ENCODE data around the gene WIPI1.
"Not testable (repeated sequence)": the region's sequence is repeated elsewhere in the genome, so short reads cannot be mapped to it uniquely, and the experiment has no call there.

WIPI1 gene

GRCh38 chr17:68435876-68436842 is 21.1 kb downstream of the WIPI1 start:
- peak; percentile 91 for DNase-seq

- DNase-seq, result no peak
Measured at GRCh38 chr17:68435361-68435760, 21.9 kb downstream of the WIPI1 start.

DNA sequence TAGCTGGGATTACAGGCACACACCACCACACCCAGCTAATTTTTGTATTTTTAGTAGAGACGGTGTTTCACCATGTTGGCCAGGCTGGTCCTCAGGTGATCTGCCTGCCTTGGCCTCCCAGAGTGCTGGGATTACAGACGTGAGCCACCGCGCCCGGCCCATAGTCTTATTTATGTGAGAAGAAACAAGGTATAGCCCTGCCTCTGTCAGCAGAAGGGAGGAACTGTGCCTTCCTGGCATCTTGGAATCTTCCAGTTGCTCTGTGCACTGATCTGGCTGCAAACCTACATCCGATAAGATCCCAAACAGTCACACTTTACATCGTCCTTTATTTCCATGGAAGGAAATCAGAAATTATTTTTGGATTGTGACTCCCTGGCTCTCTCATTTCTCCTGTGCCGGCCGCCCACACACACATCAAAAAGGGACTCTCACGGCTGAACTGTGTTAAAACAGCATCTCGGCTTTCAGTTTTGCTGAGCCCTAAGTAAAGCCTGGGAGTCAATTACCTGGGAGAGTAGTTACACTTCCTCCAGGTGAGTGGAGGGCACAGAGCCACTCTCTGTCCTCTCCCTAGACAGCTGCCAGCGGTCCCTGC is 23.3 kb downstream of the WIPI1 start:
- DNase-seq, result no peak

DNA sequence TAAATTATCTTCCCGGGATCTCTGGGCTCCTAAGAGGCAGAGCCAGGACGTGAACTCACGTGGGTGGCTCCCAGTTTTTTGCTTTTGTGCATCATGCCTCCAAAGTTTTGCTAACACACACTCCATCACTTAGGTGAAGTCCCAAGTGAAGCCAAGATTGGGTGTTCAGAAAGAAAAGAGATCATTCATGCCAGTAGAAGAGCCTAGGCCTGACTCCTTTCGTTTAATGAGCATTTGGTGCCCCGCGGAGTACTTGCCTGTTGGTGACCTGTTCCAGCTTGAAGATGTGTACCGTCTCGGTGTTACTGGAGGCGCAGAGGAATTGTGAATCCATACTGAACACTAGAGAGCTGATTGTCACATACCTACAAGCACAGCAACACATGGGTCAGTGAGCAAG is 24.1 kb downstream of the WIPI1 start:
- no peak for DNase-seq

DNA sequence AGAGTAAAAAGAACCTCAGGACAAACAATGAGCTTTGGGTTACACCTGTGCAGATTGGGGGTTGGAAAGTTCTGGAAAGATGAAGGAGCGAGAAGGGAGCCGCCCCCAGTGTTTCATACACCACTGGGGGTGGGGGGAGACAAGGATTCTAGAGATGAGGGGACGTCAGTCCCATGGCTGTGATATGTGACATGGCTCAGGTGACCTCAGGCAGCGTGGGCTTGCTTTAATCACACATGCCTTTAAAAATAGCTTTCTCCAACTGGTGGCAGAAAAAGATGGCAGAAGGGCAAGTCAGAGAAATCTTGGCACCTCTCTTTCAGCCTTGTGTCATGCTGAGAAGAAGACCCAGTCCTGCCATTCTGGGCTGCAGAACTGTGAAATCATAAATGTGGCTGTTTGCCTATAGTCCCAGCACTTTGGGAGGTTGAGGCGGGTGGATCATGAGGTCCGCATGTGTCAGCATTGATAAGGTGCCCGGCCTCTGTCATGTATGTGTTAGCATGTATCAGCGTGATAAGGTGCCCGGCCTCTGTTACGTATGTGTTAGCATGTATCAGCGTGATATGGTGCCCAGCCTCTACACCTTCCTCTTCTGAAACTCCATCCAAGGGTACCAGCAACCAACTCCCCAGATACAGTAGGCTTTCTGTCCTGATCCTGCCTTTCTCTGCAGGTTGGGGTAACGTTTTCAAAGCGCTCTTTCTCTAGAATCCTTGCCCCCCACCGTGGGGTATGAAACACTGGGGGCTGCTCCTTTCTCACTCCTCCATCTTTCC is 25.0 kb downstream of the WIPI1 start:
- DNase-seq, result no peak

DNA sequence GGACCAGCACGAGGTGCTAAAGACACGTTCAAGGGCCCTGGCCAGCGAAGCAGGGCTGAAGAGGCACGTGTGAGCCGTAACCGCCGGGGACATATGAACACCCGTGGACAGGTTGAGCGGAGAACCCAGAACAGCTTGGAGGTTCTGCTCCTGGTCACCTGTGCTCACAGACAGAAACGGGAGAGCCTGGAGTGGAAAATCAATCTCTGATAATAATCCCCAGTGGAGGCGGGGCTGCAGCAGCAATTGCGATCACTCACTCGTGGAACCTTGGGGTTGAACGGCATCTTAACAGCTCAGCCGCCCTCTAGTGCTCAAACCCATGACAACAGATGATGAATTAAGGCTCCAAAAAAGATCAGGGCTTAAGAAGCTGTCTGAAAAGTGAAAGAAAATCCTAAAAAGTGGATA is 25.6 kb downstream of the WIPI1 start:
- DNase-seq, result peak; percentile 44

- DNase-seq, result no peak
Measured at GRCh38 chr17:68431045-68431608, 26.2 kb downstream of the WIPI1 start.

- DNase-seq, result no peak
Measured at GRCh38 chr17:68429881-68430280, 27.4 kb downstream of the WIPI1 start.

DNA sequence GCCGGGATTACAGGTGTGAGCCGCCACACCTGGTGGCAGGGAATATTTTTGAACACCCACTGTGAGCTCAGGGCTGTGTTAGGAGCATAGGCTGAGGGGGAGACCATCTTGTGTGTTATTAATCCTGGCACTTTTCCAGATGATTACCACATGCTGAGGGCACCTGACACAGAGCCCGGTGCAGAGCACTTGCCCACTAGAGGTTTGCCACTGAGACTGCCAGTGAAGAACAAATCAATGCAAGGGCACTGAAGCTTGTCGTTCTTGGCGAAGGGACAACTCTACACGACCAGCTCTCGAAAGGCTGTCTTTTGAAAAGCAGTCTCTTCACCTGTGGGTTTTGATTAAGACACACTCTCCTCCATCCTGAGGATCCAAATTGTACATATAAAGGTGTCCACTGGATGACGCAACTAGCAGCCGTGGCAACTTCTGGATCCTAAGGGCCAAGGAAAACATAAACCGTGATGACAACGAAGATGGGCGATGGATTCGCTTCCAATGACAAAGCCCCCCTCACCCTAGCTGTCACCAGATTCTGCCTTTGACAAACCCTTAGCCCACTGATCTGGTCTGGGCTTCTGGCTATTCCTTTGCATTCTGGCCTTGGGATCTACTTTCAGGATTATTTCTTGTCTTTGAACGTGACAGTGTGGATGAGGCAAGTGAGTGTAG is 28.7 kb downstream of the WIPI1 start:
- DNase-seq, result no peak

DNA sequence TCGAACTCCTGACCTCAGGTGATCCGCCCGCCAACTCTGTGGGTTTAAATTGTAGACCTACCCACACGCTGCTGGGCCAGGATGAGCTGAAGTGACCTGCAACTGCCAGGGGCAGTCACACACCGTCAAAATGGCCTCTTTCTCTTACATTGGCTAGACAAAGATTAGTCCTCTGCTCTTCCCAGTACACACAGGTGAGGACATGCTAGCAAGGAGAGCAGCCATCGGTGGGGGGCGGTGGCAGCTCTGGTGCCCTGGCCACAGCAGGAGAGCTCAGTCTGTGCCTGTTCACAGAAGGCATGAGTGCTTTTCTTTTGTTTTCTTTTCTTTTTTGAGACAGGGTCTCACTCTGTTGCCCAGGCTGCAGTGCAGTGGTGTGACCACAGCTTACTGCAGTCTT is 29.7 kb downstream of the WIPI1 start:
- no peak for DNase-seq

DNA sequence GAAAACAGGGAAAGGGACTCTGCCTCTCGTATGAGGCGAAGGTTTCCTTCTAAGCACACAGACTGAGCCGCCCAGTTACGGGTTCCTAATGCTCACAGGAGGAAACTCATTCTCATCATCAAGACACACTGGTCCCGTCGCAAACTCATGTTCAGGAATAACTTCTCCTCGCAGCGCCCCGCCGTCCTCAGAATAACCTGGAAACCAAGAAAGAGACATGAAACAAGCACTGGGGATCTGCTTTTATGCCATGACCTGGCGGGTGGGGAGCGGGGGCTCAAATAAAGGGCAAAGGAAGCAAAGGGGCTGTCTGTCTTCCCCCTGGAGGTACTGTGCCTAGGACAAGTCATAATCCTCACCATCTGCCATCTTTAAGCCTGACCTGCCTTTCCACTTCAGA is 31.3 kb downstream of the WIPI1 start:
- no peak for DNase-seq

- DNase-seq, result no peak
Measured at GRCh38 chr17:68424861-68425260, 32.4 kb downstream of the WIPI1 start.

GRCh38 chr17:68424203-68424602 is 33.1 kb downstream of the WIPI1 start:
- no peak for DNase-seq

DNA sequence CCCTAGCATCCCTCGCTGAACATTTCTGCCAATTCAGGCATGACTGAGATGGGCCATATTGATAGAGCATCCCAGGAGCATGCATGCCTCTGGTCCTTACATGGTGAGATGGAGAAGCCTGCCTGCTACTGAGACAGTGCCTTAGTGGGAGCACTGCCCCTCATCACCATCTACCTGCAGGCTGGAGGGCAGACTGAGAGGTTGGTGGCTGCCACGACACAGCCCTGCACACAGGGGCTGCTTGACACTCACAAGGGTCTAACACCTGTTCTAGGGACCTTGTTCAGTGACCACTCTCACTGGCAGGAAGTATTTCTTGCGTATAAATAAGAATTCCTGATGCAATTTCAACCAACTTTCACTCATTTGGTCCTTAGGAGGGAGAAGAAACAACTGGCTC is 34.0 kb downstream of the WIPI1 start:
- DNase-seq, result no peak

GRCh38 chr17:68422821-68423220 is 34.5 kb downstream of the WIPI1 start:
- no peak for DNase-seq

GRCh38 chr17:68421486-68421885 is 35.8 kb downstream of the WIPI1 start:
- DNase-seq, result no peak

DNA sequence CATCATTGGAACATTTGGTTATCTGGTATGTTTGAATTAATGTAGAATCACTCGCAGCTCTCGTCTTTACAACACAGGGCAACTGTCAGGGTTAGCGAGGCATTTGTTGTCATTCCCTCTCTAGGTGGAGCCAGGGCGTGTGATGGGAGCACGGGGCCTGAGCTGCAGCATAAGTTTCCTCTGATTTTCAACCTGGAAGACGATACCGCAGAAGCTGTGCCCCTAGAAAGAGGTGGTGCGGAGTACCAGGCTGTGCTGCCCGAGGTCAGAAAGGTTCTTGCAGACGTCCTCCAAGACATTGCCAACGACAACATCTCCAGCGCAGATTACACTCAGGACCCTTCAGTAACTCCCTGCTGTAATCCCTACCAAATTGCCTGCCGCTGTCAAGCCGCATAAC is 37.2 kb downstream of the WIPI1 start:
- DNase-seq, result no peak

DNA sequence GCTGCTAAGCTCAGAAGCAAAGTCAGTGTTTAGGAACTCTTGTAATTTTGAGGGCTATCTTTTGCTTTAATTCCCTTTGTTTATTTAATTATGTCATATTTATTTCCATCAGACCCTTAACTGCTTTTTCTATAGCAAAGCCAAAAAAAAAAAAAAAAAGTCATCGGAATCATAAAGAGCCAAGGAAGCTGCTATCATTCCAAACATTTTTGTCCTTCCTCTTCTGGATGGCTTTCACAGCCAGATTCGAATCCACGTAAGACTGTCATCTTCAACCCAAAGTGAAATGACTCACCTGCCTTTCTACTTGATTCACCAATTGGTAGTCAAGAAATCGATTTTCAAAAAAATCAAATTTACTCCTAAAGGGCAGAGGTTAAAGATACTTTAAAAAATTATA is 38.4 kb downstream of the WIPI1 start:
- DNase-seq, result no peak

- no peak for DNase-seq
Measured at GRCh38 chr17:68417317-68417716, 40.0 kb downstream of the WIPI1 start.

DNA sequence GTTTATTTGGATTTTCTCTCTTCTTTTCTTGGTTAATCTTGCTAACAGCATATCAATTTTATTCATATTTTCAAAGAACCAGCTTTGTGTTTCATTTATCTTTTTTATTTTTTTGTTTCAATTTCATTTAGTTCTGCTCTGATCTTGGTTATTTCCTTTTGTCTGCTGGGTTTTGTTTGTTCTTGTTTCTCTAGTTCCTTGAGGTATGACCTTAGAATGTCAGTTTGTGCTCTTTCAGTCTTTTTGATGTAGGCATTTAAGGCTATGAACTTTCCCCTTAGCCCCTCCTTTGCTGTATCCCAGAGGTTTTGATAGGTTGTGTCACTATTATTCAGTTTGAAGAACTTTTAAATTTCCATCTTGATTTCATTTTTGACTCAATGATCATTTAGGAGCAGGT is 42.4 kb downstream of the WIPI1 start:
- not testable (repeated sequence) for DNase-seq

GRCh38 chr17:68413597-68414560 is 43.4 kb downstream of the WIPI1 start:
- peak; percentile 56 for DNase-seq

Data from activated CD4-positive, alpha-beta T cell treated with anti-CD3 and anti-CD28 coated beads, Interleukin-2, Interleukin-6, amounts not matched to agents 100 ng/mL and 50 ng/mL, durations not matched to agents 16 hours and 8 hours (primary cell).